CD4-positive, alpha-beta T cell treated with Interleukin-10 for 1 hour (primary cell): ENCODE measurements around the gene CTU2.

ENCODE experiments used
- DNase-seq: peaks from one replicate; pipeline ENCODE4 v3.0.0-alpha.2; 2020

CTU2 gene

DNA sequence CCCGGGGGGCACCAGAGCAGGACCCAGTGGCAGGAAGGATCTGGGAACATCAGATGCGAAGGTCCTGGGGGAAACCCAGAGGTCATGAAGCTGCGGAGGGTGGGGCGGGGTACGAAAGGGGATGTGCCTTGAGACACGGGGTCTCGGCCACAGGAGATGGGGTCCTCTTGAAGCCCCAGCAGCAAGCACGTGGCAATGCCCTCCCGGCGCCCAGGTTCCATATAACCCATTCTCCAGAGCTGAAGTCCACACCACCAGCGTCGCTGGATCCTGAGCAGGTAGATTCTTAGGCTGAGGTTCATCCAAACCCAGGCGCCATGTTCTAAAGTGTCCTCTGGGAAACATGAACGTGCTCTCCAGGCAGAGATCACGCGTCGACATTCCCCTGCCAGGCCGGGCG is 57.8 kb downstream of the CTU2 start:
- DNase-seq, result no peak

DNA sequence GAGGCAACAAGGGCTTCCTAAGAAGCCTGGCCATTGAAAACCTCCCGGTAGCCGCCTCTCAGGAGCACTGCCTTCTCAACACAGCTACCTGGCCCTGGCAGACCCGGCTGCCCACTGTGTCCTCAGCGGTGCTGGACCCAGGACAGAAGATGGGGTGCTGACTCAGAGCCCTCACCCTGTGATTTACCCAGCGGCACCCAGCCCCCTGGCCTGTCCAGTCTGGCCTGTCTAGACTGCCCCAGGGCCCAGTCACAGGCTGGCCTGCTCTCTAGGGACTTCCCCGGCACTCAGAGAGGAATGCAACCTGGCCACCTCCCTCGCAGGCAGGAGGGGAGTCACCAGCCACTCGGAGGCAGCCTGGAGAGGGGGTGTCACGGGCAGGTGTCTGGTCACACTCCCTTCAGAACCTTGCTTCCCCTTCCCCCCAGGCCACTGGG is 58.6 kb downstream of the CTU2 start:
- no peak for DNase-seq
